DND-41 (cell line): ENCODE data around the gene GLYATL2.

Source experiments
- EZH2 ChIP-seq: IDR thresholded peaks from 3 replicates; pipeline ENCODE4 v1.6.1; 2012; ENCODE audit warnings: borderline replicate concordance, low read depth, mild to moderate bottlenecking, moderate library complexity, low read length, inconsistent platforms; ENCODE audit not compliant: severe bottlenecking
- TF ChIP-seq, protein P1 (sequence below): IDR thresholded peaks from 2 replicates; pipeline ENCODE4 v1.5.1; 2012; ENCODE audit warnings: borderline replicate concordance, low read length, moderate library complexity, mild to moderate bottlenecking; ENCODE audit not compliant: poor library complexity, severe bottlenecking; ENCODE audit errors: extremely low read depth

DNA sequence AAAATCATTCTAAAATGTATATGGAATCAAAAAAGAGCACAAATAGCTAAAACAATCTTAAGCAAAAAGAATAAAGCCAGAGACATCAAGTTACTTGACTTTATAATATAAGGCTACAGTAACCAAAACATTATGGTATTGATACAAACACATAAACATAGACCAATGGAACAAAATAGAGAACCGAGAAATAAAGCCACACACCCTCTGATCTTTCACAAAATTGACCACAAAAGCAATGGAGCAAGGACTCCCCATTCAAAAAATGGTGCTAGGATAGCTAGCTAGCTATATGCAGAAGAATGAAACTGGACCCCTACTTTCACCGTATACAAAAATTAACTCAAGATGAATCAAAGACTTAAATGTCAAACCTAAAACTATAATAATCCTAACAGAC is 43.2 kb downstream of the GLYATL2 start:
- TF ChIP-seq, protein P1, sequence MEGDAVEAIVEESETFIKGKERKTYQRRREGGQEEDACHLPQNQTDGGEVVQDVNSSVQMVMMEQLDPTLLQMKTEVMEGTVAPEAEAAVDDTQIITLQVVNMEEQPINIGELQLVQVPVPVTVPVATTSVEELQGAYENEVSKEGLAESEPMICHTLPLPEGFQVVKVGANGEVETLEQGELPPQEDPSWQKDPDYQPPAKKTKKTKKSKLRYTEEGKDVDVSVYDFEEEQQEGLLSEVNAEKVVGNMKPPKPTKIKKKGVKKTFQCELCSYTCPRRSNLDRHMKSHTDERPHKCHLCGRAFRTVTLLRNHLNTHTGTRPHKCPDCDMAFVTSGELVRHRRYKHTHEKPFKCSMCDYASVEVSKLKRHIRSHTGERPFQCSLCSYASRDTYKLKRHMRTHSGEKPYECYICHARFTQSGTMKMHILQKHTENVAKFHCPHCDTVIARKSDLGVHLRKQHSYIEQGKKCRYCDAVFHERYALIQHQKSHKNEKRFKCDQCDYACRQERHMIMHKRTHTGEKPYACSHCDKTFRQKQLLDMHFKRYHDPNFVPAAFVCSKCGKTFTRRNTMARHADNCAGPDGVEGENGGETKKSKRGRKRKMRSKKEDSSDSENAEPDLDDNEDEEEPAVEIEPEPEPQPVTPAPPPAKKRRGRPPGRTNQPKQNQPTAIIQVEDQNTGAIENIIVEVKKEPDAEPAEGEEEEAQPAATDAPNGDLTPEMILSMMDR, result no peak
- TF ChIP-seq EZH2, result no peak
